ENCODE results near the gene MKNK2.
A peak's percentile ranks its signal among the peaks of the same experiment; 100 is the strongest.

The MKNK2 gene

GRCh38 chr19:2064788-2065524 lies 13.9 kb upstream of the MKNK2 start:
- FAIRE-seq (no peak), DNase-seq (ENCODE audit: insufficient read length, low spot score) (no peak)
- TF ChIP-seq CTCF (IDR thresholded peaks at IDR 0.05; ENCODE audit: insufficient read depth, missing control alignments) = no peak

- no peak for TF ChIP-seq CTCF (IDR thresholded peaks at IDR 0.05; ENCODE audit: insufficient read depth, missing control alignments)
Measured at GRCh38 chr19:2064395-2064787, 13.3 kb upstream of the MKNK2 start.

GRCh38 chr19:2063824-2064223 lies 12.8 kb upstream of the MKNK2 start:
- no peak for DNase-seq (ENCODE audit: insufficient read length, low spot score)
- no peak for FAIRE-seq
- no peak for TF ChIP-seq CTCF (IDR thresholded peaks at IDR 0.05; ENCODE audit: insufficient read depth, missing control alignments)

More at GRCh38 chr19:2064395-2064787, 13.3 kb upstream of the MKNK2 start:
- DNase-seq (ENCODE audit: insufficient read length, low spot score) (no peak), FAIRE-seq (no peak)

GRCh38 chr19:2062770-2063169 lies 11.7 kb upstream of the MKNK2 start:
- no peak for FAIRE-seq
- TF ChIP-seq CTCF (IDR thresholded peaks at IDR 0.05; ENCODE audit: insufficient read depth, missing control alignments) = no peak
- DNase-seq (ENCODE audit: insufficient read length, low spot score) = no peak

GRCh38 chr19:2062389-2062729 lies 11.3 kb upstream of the MKNK2 start:
- no peak for DNase-seq (ENCODE audit: insufficient read length, low spot score)
- no peak for FAIRE-seq

GRCh38 chr19:2061495-2062388 lies 10.7 kb upstream of the MKNK2 start:
- DNase-seq (ENCODE audit: insufficient read length, low spot score) (peak; percentile 90), FAIRE-seq (no peak)
- no peak for TF ChIP-seq CTCF (IDR thresholded peaks at IDR 0.05; ENCODE audit: insufficient read depth, missing control alignments)

More at GRCh38 chr19:2062389-2062729, 11.3 kb upstream of the MKNK2 start:
- TF ChIP-seq CTCF (IDR thresholded peaks at IDR 0.05; ENCODE audit: insufficient read depth, missing control alignments) = no peak
